ENCODE measurements around the gene RSRC1.
"Not testable (repeated sequence)": the region's sequence is repeated elsewhere in the genome, so short reads cannot be mapped to it uniquely, and the experiment has no call there.

RSRC1 gene

GRCh38 chr3:158509891-158510290 is 400.0 kb downstream of the RSRC1 start:
- Histone ChIP-seq H3K4me3 (ENCODE audit: low read depth, low read length) (no peak overlapping the region), H3K27me3 (ENCODE audit: insufficient read depth, low read length) (no peaks in the 10 kb centered on the region), H3K4me1 (ENCODE audit: control insufficient read depth, insufficient read depth, low read length, unreplicated experiment) (no peaks in the 10 kb centered on the region), H3K27ac (ENCODE audit: low read depth, low read length) (no peak overlapping the region), H3K36me3 (ENCODE audit: insufficient read depth, low read length) (no peaks in the 10 kb centered on the region), H3K79me2 (ENCODE audit: control insufficient read depth, insufficient read depth, low read length, unreplicated experiment) (no peaks in the 10 kb centered on the region), H2AFZ (ENCODE audit: low read length, unreplicated experiment) (no peak overlapping the region)

- not testable (repeated sequence) for H3K27ac ChIP-seq (ENCODE audit: low read depth, low read length); H3K4me3 ChIP-seq (ENCODE audit: low read depth, low read length); H3K79me2 ChIP-seq (ENCODE audit: control insufficient read depth, insufficient read depth, low read length, unreplicated experiment); H3K36me3 ChIP-seq (ENCODE audit: insufficient read depth, low read length); H2AFZ ChIP-seq (ENCODE audit: low read length, unreplicated experiment); H3K27me3 ChIP-seq (ENCODE audit: insufficient read depth, low read length)
- peaks cover 13% of the 10 kb centered on the region for H3K4me1 ChIP-seq (ENCODE audit: control insufficient read depth, insufficient read depth, low read length, unreplicated experiment)
These were observed 406.8 kb downstream of the RSRC1 start for GRCh38 chr3:158516729-158517128.

GRCh38 chr3:158519776-158520175 is 409.9 kb downstream of the RSRC1 start:
- Histone ChIP-seq H2AFZ (ENCODE audit: low read length, unreplicated experiment) (no peak overlapping the region), H3K36me3 (ENCODE audit: insufficient read depth, low read length) (0 out of 2 replicates have a peak, but pooled peaks cover 3% of the 10 kb centered on the region), H3K79me2 (ENCODE audit: control insufficient read depth, insufficient read depth, low read length, unreplicated experiment) (no peaks in the 10 kb centered on the region), H3K27ac (ENCODE audit: low read depth, low read length) (no peak overlapping the region), H3K4me3 (ENCODE audit: low read depth, low read length) (no peak overlapping the region), H3K27me3 (ENCODE audit: insufficient read depth, low read length) (no peaks in the 10 kb centered on the region), H3K4me1 (ENCODE audit: control insufficient read depth, insufficient read depth, low read length, unreplicated experiment) (peaks cover 25% of the 10 kb centered on the region)

GRCh38 chr3:158520433-158520832 is 410.5 kb downstream of the RSRC1 start:
- no peak overlapping the region for H2AFZ ChIP-seq (ENCODE audit: low read length, unreplicated experiment)
- no peak overlapping the region for H3K4me3 ChIP-seq (ENCODE audit: low read depth, low read length)
- 0 out of 2 replicates have a peak, but pooled peaks cover 3% of the 10 kb centered on the region for H3K36me3 ChIP-seq (ENCODE audit: insufficient read depth, low read length)
- peaks cover 25% of the 10 kb centered on the region for H3K4me1 ChIP-seq (ENCODE audit: control insufficient read depth, insufficient read depth, low read length, unreplicated experiment)
- no peak overlapping the region for H3K27ac ChIP-seq (ENCODE audit: low read depth, low read length)
- H3K27me3 ChIP-seq (ENCODE audit: insufficient read depth, low read length) = no peaks in the 10 kb centered on the region
- no peaks in the 10 kb centered on the region for H3K79me2 ChIP-seq (ENCODE audit: control insufficient read depth, insufficient read depth, low read length, unreplicated experiment)

- Histone ChIP-seq H3K36me3 (ENCODE audit: insufficient read depth, low read length) (0 out of 2 replicates have a peak, but pooled peaks cover 3% of the 10 kb centered on the region), H3K79me2 (ENCODE audit: control insufficient read depth, insufficient read depth, low read length, unreplicated experiment) (no peaks in the 10 kb centered on the region), H3K4me3 (ENCODE audit: low read depth, low read length) (no peak overlapping the region), H3K27me3 (ENCODE audit: insufficient read depth, low read length) (no peaks in the 10 kb centered on the region), H2AFZ (ENCODE audit: low read length, unreplicated experiment) (no peak overlapping the region), H3K4me1 (ENCODE audit: control insufficient read depth, insufficient read depth, low read length, unreplicated experiment) (peaks cover 25% of the 10 kb centered on the region), H3K27ac (ENCODE audit: low read depth, low read length) (peak overlapping the region; percentile 7; the same call in 1 of the 2 replicates)
These were observed 412.6 kb downstream of the RSRC1 start for GRCh38 chr3:158522221-158523136.

GRCh38 chr3:158528076-158528674 is 418.3 kb downstream of the RSRC1 start:
- Histone ChIP-seq H3K27ac (ENCODE audit: low read depth, low read length) (no peak overlapping the region), H3K4me3 (ENCODE audit: low read depth, low read length) (no peak overlapping the region), H3K4me1 (ENCODE audit: control insufficient read depth, insufficient read depth, low read length, unreplicated experiment) (peaks cover under 1% of the 10 kb centered on the region), H3K36me3 (ENCODE audit: insufficient read depth, low read length) (no peaks in the 10 kb centered on the region), H3K79me2 (ENCODE audit: control insufficient read depth, insufficient read depth, low read length, unreplicated experiment) (no peaks in the 10 kb centered on the region), H3K27me3 (ENCODE audit: insufficient read depth, low read length) (no peaks in the 10 kb centered on the region), H2AFZ (ENCODE audit: low read length, unreplicated experiment) (no peak overlapping the region)

GRCh38 chr3:158531334-158531733 is 421.4 kb downstream of the RSRC1 start:
- Histone ChIP-seq H3K79me2 (ENCODE audit: control insufficient read depth, insufficient read depth, low read length, unreplicated experiment) (no peaks in the 10 kb centered on the region), H3K4me3 (ENCODE audit: low read depth, low read length) (no peak overlapping the region), H3K36me3 (ENCODE audit: insufficient read depth, low read length) (no peaks in the 10 kb centered on the region), H2AFZ (ENCODE audit: low read length, unreplicated experiment) (no peak overlapping the region), H3K27me3 (ENCODE audit: insufficient read depth, low read length) (no peaks in the 10 kb centered on the region), H3K4me1 (ENCODE audit: control insufficient read depth, insufficient read depth, low read length, unreplicated experiment) (no peaks in the 10 kb centered on the region), H3K27ac (ENCODE audit: low read depth, low read length) (no peak overlapping the region)

GRCh38 chr3:158532099-158532734 is 422.3 kb downstream of the RSRC1 start:
- Histone ChIP-seq H3K4me3 (ENCODE audit: low read depth, low read length) (no peak overlapping the region), H3K36me3 (ENCODE audit: insufficient read depth, low read length) (no peaks in the 10 kb centered on the region), H3K27me3 (ENCODE audit: insufficient read depth, low read length) (no peaks in the 10 kb centered on the region), H3K27ac (ENCODE audit: low read depth, low read length) (no peak overlapping the region), H2AFZ (ENCODE audit: low read length, unreplicated experiment) (no peak overlapping the region), H3K4me1 (ENCODE audit: control insufficient read depth, insufficient read depth, low read length, unreplicated experiment) (no peaks in the 10 kb centered on the region), H3K79me2 (ENCODE audit: control insufficient read depth, insufficient read depth, low read length, unreplicated experiment) (no peaks in the 10 kb centered on the region)

- Histone ChIP-seq H3K4me3 (ENCODE audit: low read depth, low read length) (no peak overlapping the region), H2AFZ (ENCODE audit: low read length, unreplicated experiment) (no peak overlapping the region), H3K36me3 (ENCODE audit: insufficient read depth, low read length) (no peaks in the 10 kb centered on the region), H3K27me3 (ENCODE audit: insufficient read depth, low read length) (no peaks in the 10 kb centered on the region), H3K27ac (ENCODE audit: low read depth, low read length) (no peak overlapping the region), H3K4me1 (ENCODE audit: control insufficient read depth, insufficient read depth, low read length, unreplicated experiment) (no peaks in the 10 kb centered on the region), H3K79me2 (ENCODE audit: control insufficient read depth, insufficient read depth, low read length, unreplicated experiment) (no peaks in the 10 kb centered on the region)
These were observed 426.0 kb downstream of the RSRC1 start for GRCh38 chr3:158535918-158536317.

GRCh38 chr3:158539414-158540014 is 429.6 kb downstream of the RSRC1 start:
- H2AFZ ChIP-seq (ENCODE audit: low read length, unreplicated experiment) = peak overlapping the region; percentile 87
- no peak overlapping the region for H3K4me3 ChIP-seq (ENCODE audit: low read depth, low read length)
- no peak overlapping the region for H3K27ac ChIP-seq (ENCODE audit: low read depth, low read length)
- H3K79me2 ChIP-seq (ENCODE audit: control insufficient read depth, insufficient read depth, low read length, unreplicated experiment) = no peaks in the 10 kb centered on the region
- no peaks in the 10 kb centered on the region for H3K4me1 ChIP-seq (ENCODE audit: control insufficient read depth, insufficient read depth, low read length, unreplicated experiment)
- H3K36me3 ChIP-seq (ENCODE audit: insufficient read depth, low read length) = peaks cover 12% of the 10 kb centered on the region
- no peaks in the 10 kb centered on the region for H3K27me3 ChIP-seq (ENCODE audit: insufficient read depth, low read length)
